ENCODE results near the gene DNAJC3. TPM values are rescaled to one million over a fixed set of nuclear protein-coding genes. Genes with fewer than 3 reads are reported as not detected.
"Not testable (repeated sequence)": the region's sequence is repeated elsewhere in the genome, so short reads cannot be mapped to it uniquely, and the experiment has no call there.

The DNAJC3 gene
- total RNA-seq, 1 experiment from 2014 or later: 19.7 TPM

DNA sequence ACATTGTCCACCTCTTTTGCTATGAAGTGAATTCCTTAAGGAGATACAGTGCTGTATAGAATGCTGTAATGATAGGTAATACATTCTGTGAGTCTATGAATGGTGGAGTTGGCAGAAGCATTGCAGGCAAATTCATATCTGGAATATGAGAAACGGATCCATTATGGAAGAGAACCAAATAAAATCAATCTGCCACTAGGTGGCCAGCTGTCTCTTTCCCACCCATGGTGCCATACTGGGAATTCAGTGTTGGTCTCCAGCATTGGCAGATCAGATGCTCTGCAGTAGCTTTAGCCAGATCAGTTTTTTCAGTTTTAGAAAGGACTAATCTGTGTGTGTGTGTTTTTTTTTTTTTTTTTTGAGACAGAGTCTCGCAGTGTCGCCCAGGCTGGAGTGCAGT is 27.6 kb downstream of the DNAJC3 start:
- peaks cover 87% of the 10 kb centered on the region for H3K79me2 ChIP-seq (ENCODE audit: low read length)
- no peak for DNase-seq
- H3K27ac ChIP-seq (ENCODE audit: low read length): no peak overlapping the region
- H3K4me1 ChIP-seq (ENCODE audit: low read length): peaks cover 26% of the 10 kb centered on the region
- H3K4me2 ChIP-seq (ENCODE audit: low read depth, low read length, poor library complexity, severe bottlenecking): no peak overlapping the region
- no peaks in the 10 kb centered on the region for H3K9me2 ChIP-seq (replicated peaks; ENCODE audit: insufficient read depth, low read length)
- H4K20me1 ChIP-seq (ENCODE audit: insufficient read depth, low read depth, low read length): no peaks in the 10 kb centered on the region
- no peak overlapping the region for H3K9ac ChIP-seq (ENCODE audit: low read length)
- H3K36me3 ChIP-seq (ENCODE audit: insufficient read depth, low read length): no peaks in the 10 kb centered on the region
- H3K9me3 ChIP-seq (ENCODE audit: low read length): no peaks in the 10 kb centered on the region
- no peaks in the 10 kb centered on the region for H3K27me3 ChIP-seq (ENCODE audit: low read length)
- no peak overlapping the region for H3K4me3 ChIP-seq (ENCODE audit: low read length)
- H2AFZ ChIP-seq (ENCODE audit: low read length): no peak overlapping the region

DNA sequence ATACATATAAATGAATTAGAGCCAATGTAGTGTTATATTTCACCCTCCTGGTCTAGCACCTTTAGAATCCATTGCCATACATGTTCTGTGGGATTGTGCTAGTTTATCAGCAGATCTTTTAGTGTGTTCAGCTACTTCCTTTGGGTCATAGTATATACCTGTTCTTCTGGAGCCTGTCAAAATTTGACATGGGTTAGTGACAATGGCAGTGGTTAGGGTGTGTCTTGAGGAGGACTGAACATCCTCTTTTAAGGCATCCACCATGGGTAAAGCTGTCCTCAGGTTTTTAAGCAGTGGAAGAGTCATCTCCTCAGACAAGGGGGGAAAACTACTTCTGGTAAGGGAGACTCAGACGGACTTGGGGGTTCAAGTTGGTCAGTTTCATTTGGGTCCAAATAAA is 29.4 kb downstream of the DNAJC3 start:
- DNase-seq: no peak
- no peak overlapping the region for H3K4me2 ChIP-seq (ENCODE audit: low read depth, low read length, poor library complexity, severe bottlenecking)
- H3K9me3 ChIP-seq (ENCODE audit: low read length): no peaks in the 10 kb centered on the region
- no peak overlapping the region for H3K9ac ChIP-seq (ENCODE audit: low read length)
- H3K27me3 ChIP-seq (ENCODE audit: low read length): no peaks in the 10 kb centered on the region
- peaks cover 13% of the 10 kb centered on the region; the same call in 1 of the 2 replicates for H3K36me3 ChIP-seq (ENCODE audit: insufficient read depth, low read length)
- H4K20me1 ChIP-seq (ENCODE audit: insufficient read depth, low read depth, low read length): no peaks in the 10 kb centered on the region
- peaks cover 20% of the 10 kb centered on the region for H3K4me1 ChIP-seq (ENCODE audit: low read length)
- peaks cover 74% of the 10 kb centered on the region for H3K79me2 ChIP-seq (ENCODE audit: low read length)
- no peak overlapping the region for H3K4me3 ChIP-seq (ENCODE audit: low read length)
- no peak overlapping the region for H2AFZ ChIP-seq (ENCODE audit: low read length)
- no peak overlapping the region for H3K27ac ChIP-seq (ENCODE audit: low read length)
- H3K9me2 ChIP-seq (replicated peaks; ENCODE audit: insufficient read depth, low read length): no peaks in the 10 kb centered on the region

DNA sequence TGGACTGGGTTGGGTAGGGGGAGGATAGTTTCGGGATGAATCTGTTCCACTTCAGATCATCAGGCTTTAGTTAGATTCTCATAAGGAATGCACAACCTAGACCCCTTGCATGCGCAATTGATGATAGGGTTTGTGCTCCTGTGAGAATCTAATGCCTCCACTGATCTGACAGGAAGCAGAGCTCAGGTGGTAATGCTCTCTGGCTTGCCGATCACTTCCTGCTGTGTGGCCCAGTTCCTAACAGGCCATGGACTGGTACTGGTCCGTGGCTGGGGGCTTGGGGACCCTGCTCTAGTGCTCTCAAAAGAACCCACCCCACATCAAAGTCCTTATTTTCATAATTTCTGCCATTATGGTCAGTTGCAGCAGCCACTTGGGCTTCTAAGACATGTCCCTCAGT is 30.1 kb downstream of the DNAJC3 start:
- Histone ChIP-seq H3K9ac (ENCODE audit: low read length) (no peak overlapping the region), H3K4me3 (ENCODE audit: low read length) (no peak overlapping the region), H4K20me1 (ENCODE audit: insufficient read depth, low read depth, low read length) (no peaks in the 10 kb centered on the region), H3K4me2 (ENCODE audit: low read depth, low read length, poor library complexity, severe bottlenecking) (no peak overlapping the region), H3K27ac (ENCODE audit: low read length) (no peak overlapping the region), H3K36me3 (ENCODE audit: insufficient read depth, low read length) (peaks cover 17% of the 10 kb centered on the region; the same call in 1 of the 2 replicates), H3K4me1 (ENCODE audit: low read length) (peaks cover 20% of the 10 kb centered on the region), H3K27me3 (ENCODE audit: low read length) (no peaks in the 10 kb centered on the region), H3K9me2 (replicated peaks; ENCODE audit: insufficient read depth, low read length) (no peaks in the 10 kb centered on the region), H2AFZ (ENCODE audit: low read length) (no peak overlapping the region), H3K9me3 (ENCODE audit: low read length) (no peaks in the 10 kb centered on the region), H3K79me2 (ENCODE audit: low read length) (peaks cover 68% of the 10 kb centered on the region)
- no peak for DNase-seq

DNA sequence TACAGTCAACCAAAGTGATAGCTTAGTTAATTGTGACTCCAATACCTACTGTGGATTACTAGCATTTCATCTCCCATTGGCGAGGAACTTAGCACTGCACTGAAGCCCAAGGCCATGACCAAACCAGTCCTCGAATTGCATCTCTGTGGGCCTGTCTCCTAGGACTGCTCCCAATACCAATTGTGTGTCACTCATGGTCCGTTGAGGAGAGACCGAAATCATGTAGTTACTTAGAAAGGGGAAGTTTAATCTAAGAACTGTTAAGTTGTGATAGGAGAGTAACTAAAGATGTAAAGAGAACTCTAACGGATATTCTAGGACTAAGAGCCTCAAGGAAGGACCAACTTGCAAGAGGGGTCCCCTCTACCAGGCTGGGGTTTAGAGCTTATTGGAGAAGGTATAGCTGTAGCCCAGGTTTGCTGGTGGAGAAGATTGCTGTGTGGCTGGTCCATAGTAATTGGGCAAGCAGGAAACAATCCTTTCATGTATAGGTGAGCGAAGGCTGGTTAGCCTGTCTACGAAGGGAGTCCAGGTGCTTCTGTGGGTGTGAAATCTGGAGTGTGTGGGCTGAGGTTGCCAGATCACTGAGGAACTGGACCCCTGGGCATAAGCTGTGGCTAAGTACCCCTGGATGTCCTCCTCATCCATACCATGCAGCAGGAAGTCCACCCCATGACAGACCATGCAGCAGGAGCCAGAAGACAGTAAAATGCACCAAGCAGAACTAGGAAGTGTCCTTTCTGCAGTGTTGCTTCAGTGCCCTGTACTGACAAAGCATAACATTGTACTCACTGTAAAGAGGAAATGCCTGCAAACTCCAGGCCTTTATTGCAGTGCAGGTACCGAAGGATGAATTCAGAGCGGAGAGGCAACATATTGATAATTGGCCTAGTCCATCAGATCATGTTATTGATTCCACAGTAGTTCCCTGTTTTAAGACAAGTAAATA is 30.8 kb downstream of the DNAJC3 start:
- Histone ChIP-seq H3K9ac (ENCODE audit: low read length) (no peak overlapping the region), H2AFZ (ENCODE audit: low read length) (no peak overlapping the region), H3K36me3 (ENCODE audit: insufficient read depth, low read length) (peaks cover 23% of the 10 kb centered on the region; the same call in 1 of the 2 replicates), H3K27me3 (ENCODE audit: low read length) (no peaks in the 10 kb centered on the region), H3K79me2 (ENCODE audit: low read length) (peaks cover 67% of the 10 kb centered on the region), H3K4me3 (ENCODE audit: low read length) (no peak overlapping the region), H3K27ac (ENCODE audit: low read length) (no peak overlapping the region), H3K4me1 (ENCODE audit: low read length) (peaks cover 20% of the 10 kb centered on the region), H3K4me2 (ENCODE audit: low read depth, low read length, poor library complexity, severe bottlenecking) (no peak overlapping the region), H4K20me1 (ENCODE audit: insufficient read depth, low read depth, low read length) (no peaks in the 10 kb centered on the region), H3K9me3 (ENCODE audit: low read length) (no peaks in the 10 kb centered on the region), H3K9me2 (replicated peaks; ENCODE audit: insufficient read depth, low read length) (no peaks in the 10 kb centered on the region)
- DNase-seq: no peak

DNA sequence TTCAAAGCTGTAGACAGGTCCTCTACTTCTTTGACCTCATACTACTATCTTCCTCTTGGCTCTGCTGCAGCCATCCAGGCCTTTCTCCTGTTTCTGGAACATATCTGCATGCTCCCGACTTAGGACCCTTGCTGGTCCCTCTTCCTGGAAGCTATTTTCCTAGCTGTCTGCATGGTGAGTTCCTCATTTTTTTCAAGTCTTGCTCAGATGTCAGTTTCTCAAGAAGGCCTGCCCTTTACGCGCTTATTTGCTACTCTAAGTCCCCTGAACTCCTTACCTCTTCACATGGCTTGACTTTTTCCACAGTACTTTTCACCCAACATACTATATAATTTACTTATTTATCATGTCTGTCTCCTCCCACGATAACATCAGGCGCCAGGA is 31.4 kb downstream of the DNAJC3 start:
- Histone ChIP-seq H2AFZ (ENCODE audit: low read length) (no peak overlapping the region), H3K27ac (ENCODE audit: low read length) (no peak overlapping the region), H3K4me2 (ENCODE audit: low read depth, low read length, poor library complexity, severe bottlenecking) (no peak overlapping the region), H3K27me3 (ENCODE audit: low read length) (no peaks in the 10 kb centered on the region), H3K79me2 (ENCODE audit: low read length) (peaks cover 67% of the 10 kb centered on the region), H3K36me3 (ENCODE audit: insufficient read depth, low read length) (peaks cover 29% of the 10 kb centered on the region; the same call in 1 of the 2 replicates), H3K4me1 (ENCODE audit: low read length) (peaks cover 20% of the 10 kb centered on the region), H3K4me3 (ENCODE audit: low read length) (no peak overlapping the region), H4K20me1 (ENCODE audit: insufficient read depth, low read depth, low read length) (no peaks in the 10 kb centered on the region), H3K9ac (ENCODE audit: low read length) (no peak overlapping the region), H3K9me2 (replicated peaks; ENCODE audit: insufficient read depth, low read length) (no peaks in the 10 kb centered on the region), H3K9me3 (ENCODE audit: low read length) (no peaks in the 10 kb centered on the region)
- DNase-seq: no peak

DNA sequence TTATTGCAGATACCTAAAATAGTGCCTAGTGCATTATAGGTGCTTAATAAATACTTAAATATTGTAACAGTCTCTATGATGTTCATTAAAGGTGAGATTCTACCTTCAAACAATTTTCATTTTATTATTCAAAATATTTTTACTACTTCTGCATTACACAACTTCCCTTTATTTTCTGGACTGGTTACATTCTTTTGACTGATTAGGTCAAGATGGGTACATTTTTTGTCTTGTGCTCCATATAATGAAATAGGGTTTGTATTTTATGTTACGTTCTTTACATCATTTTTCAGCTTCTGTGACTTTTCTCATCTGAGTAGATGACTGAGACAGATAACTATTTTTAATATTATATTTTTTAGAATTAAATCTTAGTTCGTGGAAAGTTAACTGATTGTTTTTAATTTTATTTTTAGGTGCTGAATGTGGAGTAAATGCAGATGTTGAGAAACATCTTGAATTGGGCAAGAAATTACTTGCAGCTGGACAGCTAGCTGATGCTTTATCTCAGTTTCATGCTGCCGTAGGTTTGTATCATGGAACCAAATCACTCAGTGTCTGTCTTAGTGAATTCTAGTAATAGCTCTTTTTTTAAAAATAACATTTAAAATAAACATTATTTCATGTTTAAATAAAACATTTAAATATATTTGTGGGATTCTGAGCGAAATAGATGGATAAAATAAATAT is 32.0 kb downstream of the DNAJC3 start:
- Histone ChIP-seq H3K27ac (ENCODE audit: low read length) (no peak overlapping the region), H3K9me3 (ENCODE audit: low read length) (no peaks in the 10 kb centered on the region), H3K9me2 (replicated peaks; ENCODE audit: insufficient read depth, low read length) (no peaks in the 10 kb centered on the region), H3K79me2 (ENCODE audit: low read length) (peaks cover 67% of the 10 kb centered on the region), H3K36me3 (ENCODE audit: insufficient read depth, low read length) (peaks cover 30% of the 10 kb centered on the region; the same call in 1 of the 2 replicates), H3K27me3 (ENCODE audit: low read length) (no peaks in the 10 kb centered on the region), H3K4me2 (ENCODE audit: low read depth, low read length, poor library complexity, severe bottlenecking) (no peak overlapping the region), H3K9ac (ENCODE audit: low read length) (no peak overlapping the region), H2AFZ (ENCODE audit: low read length) (no peak overlapping the region), H4K20me1 (ENCODE audit: insufficient read depth, low read depth, low read length) (no peaks in the 10 kb centered on the region), H3K4me3 (ENCODE audit: low read length) (no peak overlapping the region), H3K4me1 (ENCODE audit: low read length) (peaks cover 20% of the 10 kb centered on the region)
- no peak for DNase-seq

DNA sequence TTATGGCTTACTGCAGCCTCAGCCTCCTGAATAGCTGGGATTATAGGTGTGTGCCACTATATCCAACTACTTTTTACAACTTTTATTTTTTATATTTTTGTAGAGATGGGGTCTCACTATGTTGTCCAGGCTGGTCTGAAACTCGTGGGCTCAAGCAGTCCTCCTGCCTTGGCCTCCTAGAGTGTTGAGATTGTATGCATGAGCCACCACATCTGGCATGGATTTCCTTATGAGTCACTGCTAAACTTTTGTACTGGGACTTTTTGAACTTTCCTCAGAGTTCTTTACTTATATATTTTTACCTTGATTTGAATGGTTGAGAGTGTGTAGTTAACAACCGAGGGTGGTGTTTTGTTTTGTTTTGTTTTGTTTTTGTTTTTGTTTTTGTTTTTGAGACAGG is 33.4 kb downstream of the DNAJC3 start:
- no peak overlapping the region for H3K9ac ChIP-seq (ENCODE audit: low read length)
- H3K36me3 ChIP-seq (ENCODE audit: insufficient read depth, low read length): peaks cover 30% of the 10 kb centered on the region; the same call in 1 of the 2 replicates
- no peaks in the 10 kb centered on the region for H3K9me3 ChIP-seq (ENCODE audit: low read length)
- no peak overlapping the region for H3K27ac ChIP-seq (ENCODE audit: low read length)
- peaks cover 20% of the 10 kb centered on the region for H3K4me1 ChIP-seq (ENCODE audit: low read length)
- no peak overlapping the region for H3K4me3 ChIP-seq (ENCODE audit: low read length)
- H3K9me2 ChIP-seq (replicated peaks; ENCODE audit: insufficient read depth, low read length): no peaks in the 10 kb centered on the region
- H3K79me2 ChIP-seq (ENCODE audit: low read length): peaks cover 64% of the 10 kb centered on the region
- H3K27me3 ChIP-seq (ENCODE audit: low read length): no peaks in the 10 kb centered on the region
- DNase-seq: no peak
- H2AFZ ChIP-seq (ENCODE audit: low read length): no peak overlapping the region
- no peaks in the 10 kb centered on the region for H4K20me1 ChIP-seq (ENCODE audit: insufficient read depth, low read depth, low read length)
- no peak overlapping the region for H3K4me2 ChIP-seq (ENCODE audit: low read depth, low read length, poor library complexity, severe bottlenecking)

DNA sequence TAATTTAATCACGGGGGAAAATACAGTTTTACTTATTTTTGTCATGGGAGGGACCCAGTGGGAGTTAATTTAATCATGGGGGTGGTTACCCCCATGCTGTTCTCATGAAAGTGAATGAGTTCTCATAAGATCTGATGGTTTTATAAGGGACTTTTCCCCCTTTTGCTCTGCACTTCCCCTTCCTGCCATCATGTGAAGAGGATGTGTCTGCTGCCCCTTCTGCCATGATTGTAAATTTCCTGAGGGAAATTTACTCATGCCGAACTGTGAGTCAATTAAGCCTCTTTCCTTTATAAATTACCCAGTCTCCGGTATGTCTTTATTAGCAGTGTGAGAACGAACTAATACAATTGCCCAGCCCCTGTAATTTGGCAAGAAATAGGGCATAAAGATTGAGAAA is 35.9 kb downstream of the DNAJC3 start:
- Histone ChIP-seq H3K36me3 (ENCODE audit: insufficient read depth, low read length) (peaks cover 30% of the 10 kb centered on the region; the same call in 1 of the 2 replicates), H3K79me2 (ENCODE audit: low read length) (peaks cover 58% of the 10 kb centered on the region)
- not testable (repeated sequence) for H3K9me2 ChIP-seq (replicated peaks; ENCODE audit: insufficient read depth, low read length); DNase-seq; H3K27me3 ChIP-seq (ENCODE audit: low read length); H4K20me1 ChIP-seq (ENCODE audit: insufficient read depth, low read depth, low read length); H3K4me2 ChIP-seq (ENCODE audit: low read depth, low read length, poor library complexity, severe bottlenecking); H3K9me3 ChIP-seq (ENCODE audit: low read length); H3K9ac ChIP-seq (ENCODE audit: low read length); H2AFZ ChIP-seq (ENCODE audit: low read length); H3K27ac ChIP-seq (ENCODE audit: low read length); H3K4me3 ChIP-seq (ENCODE audit: low read length); H3K4me1 ChIP-seq (ENCODE audit: low read length)
